ENCODE measurements around the gene DSEL. TPM values are rescaled to one million over a fixed set of nuclear protein-coding genes. Genes with fewer than 3 reads are reported as not detected.

The DSEL gene
- total RNA-seq, 1 donor from 2014 or later: 2.7 TPM

DNA sequence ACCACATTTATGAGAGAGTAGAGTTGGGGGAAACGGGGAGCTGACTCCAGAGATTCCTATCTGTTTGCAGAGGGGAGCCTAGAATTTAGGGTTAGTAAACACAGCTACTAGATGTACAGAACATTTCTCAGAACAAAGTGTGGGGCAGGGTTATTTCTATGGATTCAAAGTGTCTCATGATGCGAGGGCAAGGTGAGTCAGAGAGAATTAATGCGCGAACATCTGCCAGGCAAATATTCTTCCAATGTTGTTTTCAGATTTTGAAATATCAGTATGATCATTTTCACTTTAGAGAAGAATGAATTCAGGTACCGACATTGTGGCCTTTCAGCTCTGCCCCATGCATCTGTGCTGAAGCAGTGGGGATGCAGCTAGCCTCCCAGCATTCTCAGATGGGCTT is 2.0 kb upstream of the DSEL start:
- Mint-ChIP-seq H3K9me3 (no peaks in the 10 kb centered on the region), H3K36me3 (ENCODE audit: low read depth) (no peaks in the 10 kb centered on the region), H3K27ac (ENCODE audit: unreplicated experiment) (no peak overlapping the region), H3K4me3 (peak overlapping the region; percentile 63), H3K27me3 (ENCODE audit: low read depth) (peaks cover 15% of the 10 kb centered on the region), H3K4me1 (peaks cover 17% of the 10 kb centered on the region)
- TF ChIP-seq, protein P1, sequence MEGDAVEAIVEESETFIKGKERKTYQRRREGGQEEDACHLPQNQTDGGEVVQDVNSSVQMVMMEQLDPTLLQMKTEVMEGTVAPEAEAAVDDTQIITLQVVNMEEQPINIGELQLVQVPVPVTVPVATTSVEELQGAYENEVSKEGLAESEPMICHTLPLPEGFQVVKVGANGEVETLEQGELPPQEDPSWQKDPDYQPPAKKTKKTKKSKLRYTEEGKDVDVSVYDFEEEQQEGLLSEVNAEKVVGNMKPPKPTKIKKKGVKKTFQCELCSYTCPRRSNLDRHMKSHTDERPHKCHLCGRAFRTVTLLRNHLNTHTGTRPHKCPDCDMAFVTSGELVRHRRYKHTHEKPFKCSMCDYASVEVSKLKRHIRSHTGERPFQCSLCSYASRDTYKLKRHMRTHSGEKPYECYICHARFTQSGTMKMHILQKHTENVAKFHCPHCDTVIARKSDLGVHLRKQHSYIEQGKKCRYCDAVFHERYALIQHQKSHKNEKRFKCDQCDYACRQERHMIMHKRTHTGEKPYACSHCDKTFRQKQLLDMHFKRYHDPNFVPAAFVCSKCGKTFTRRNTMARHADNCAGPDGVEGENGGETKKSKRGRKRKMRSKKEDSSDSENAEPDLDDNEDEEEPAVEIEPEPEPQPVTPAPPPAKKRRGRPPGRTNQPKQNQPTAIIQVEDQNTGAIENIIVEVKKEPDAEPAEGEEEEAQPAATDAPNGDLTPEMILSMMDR (conservative IDR thresholded peaks at IDR 0.05): no peak
- DNase-seq (ENCODE audit: low read depth, low spot score): no peak

DNA sequence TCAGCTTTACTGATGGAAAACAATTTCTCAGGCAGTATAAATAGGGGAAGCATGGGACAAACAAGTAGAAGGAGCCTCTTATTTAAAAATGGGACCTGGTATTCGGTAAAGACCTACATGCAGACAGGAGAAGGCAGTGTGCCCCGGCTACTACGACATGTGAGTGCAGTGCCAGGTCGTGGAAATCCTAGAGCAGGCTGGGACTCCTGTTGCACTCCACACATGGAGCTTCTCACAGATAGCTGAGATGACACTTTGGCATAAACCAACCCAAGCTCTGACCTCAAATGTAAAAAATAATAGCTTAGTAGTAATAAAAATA is 885 bp upstream of the DSEL start:
- no peak for DNase-seq (ENCODE audit: low read depth, low spot score)
- TF ChIP-seq, protein P1 (conservative IDR thresholded peaks at IDR 0.05): no peak
- Mint-ChIP-seq H3K9me3 (no peaks in the 10 kb centered on the region), H3K36me3 (ENCODE audit: low read depth) (no peaks in the 10 kb centered on the region), H3K4me3 (peak overlapping the region; percentile 95), H3K27me3 (ENCODE audit: low read depth) (peaks cover 15% of the 10 kb centered on the region), H3K4me1 (peaks cover 17% of the 10 kb centered on the region), H3K27ac (ENCODE audit: unreplicated experiment) (peak overlapping the region; percentile 94)

DNA sequence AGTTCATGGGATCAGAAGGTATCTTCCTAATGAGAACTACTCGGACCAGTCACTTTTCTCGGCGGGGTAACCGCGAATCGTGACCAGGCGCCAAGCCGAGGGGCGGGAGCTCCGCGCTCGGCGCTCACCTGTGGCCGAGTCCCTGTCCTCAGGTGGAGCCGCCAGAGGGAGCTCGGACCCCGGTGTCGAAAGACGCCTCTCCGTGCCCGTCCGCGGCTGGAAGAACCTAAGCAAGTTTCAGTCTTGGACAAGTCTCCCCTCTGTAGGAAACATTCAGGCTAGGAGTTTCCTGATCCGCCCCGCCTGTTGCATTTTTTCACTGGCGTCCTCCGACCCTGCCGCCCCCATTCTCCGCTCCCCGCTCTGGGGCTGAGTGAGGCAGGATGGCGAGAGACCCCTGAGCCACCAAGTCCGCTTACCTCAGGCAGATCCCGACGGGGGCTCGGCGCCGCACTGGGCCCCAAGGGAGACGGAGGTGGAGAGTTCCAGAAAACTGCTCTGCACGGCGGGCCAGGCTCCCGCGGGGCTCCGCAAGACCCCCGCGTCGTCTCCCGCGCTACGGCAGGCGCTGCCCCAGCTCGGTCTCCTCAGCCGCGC is 480 bp downstream of the DSEL start:
- Mint-ChIP-seq H3K4me3 (peak overlapping the region; percentile 94), H3K27ac (ENCODE audit: unreplicated experiment) (no peak overlapping the region), H3K27me3 (ENCODE audit: low read depth) (peaks cover 15% of the 10 kb centered on the region), H3K4me1 (peaks cover 24% of the 10 kb centered on the region), H3K9me3 (no peaks in the 10 kb centered on the region), H3K36me3 (ENCODE audit: low read depth) (no peaks in the 10 kb centered on the region)
- TF ChIP-seq, protein P1 (conservative IDR thresholded peaks at IDR 0.05): peak; percentile 80
- DNase-seq (ENCODE audit: low read depth, low spot score): peak; percentile 69

DNA sequence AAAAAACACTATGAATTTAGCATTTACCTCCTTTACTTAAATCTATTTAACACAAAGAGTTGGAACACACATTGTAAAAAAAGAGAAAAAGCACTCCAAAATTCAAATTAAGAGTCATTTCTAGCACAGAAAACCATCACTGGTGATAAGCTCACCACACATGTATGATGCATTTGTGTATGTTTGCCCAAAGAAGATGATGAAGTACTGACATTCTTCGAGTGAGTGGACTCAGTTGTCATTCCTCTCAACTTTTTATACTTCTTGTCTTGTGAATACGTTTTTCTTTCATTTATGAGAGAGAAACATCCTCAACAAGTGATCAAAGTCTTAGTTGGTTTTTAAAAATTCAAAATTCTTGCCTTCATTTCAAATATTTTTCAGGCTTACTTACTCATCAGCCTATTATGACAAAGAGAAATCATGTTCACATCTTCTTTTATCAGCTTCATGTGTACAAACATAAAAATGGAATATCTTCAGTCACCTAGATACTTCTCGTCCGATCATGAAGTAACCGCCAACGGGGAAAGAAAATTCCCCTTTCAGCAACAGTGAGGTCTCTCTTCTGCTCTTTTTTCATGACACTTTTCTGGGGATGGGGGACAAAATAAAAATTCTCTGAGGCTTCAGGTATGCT is 1.5 kb downstream of the DSEL start:
- TF ChIP-seq, protein P1 (conservative IDR thresholded peaks at IDR 0.05): no peak
- no peaks in the 10 kb centered on the region for H3K9me3 Mint-ChIP-seq
- DNase-seq (ENCODE audit: low read depth, low spot score): no peak
- H3K27ac Mint-ChIP-seq (ENCODE audit: unreplicated experiment): no peak overlapping the region
- H3K36me3 Mint-ChIP-seq (ENCODE audit: low read depth): no peaks in the 10 kb centered on the region
- peaks cover 25% of the 10 kb centered on the region for H3K4me1 Mint-ChIP-seq
- H3K4me3 Mint-ChIP-seq: peak overlapping the region; percentile 94
- H3K27me3 Mint-ChIP-seq (ENCODE audit: low read depth): peaks cover 15% of the 10 kb centered on the region

DNA sequence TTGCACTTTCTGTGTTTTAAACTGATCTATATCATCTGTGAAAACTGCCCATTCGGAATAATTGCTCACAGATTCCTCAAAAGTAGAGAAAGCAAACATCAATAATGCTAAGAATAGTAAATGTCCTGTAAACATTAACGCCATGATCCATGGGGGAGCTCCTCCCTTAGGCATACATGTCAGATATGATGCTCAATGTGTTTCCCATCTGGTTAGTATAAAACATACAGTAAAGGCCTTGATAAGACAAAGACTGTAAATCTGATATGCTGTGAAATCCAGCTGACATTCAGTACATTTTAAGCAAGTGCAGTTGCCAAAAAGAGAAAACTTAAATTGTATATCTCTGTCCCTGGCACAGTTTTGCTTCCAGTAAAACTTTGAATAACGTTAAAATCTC is 2.1 kb downstream of the DSEL start:
- no peak overlapping the region for H3K4me3 Mint-ChIP-seq
- no peaks in the 10 kb centered on the region for H3K36me3 Mint-ChIP-seq (ENCODE audit: low read depth)

More for the DNA sequence above, 2.1 kb downstream of the DSEL start:
- Mint-ChIP-seq H3K4me1 (peaks cover 27% of the 10 kb centered on the region), H3K27ac (ENCODE audit: unreplicated experiment) (no peak overlapping the region), H3K27me3 (ENCODE audit: low read depth) (peaks cover 15% of the 10 kb centered on the region), H3K9me3 (no peaks in the 10 kb centered on the region)
- TF ChIP-seq, protein P1 (conservative IDR thresholded peaks at IDR 0.05): no peak
- DNase-seq (ENCODE audit: low read depth, low spot score): no peak

All from neural crest cell (in vitro differentiated cells).